Right ventricle myocardium inferior (tissue), 1 donor: ENCODE results near the gene EXD3. TPM values are rescaled to one million over a fixed set of nuclear protein-coding genes. Genes with fewer than 3 reads are reported as not detected.
A peak's percentile ranks its signal among the peaks of the same experiment; 100 is the strongest.
"Not testable (repeated sequence)": the region's sequence is repeated elsewhere in the genome, so short reads cannot be mapped to it uniquely, and the experiment has no call there.

Experiments
- ATAC-seq: fragments of 200-7000 bp; cut with Tn5 transposase; one replicate; pipeline ENCODE4 v1.9.1; 2020; ENCODE audit warnings: mild to moderate bottlenecking, moderate library complexity
- DNase-seq: peaks from one replicate; pipeline ENCODE4 v3.0.0; 2021; ENCODE audit errors: missing footprints
- intact Hi-C: fragments of 100-400 bp; cut with DNase I; formaldehyde crosslinking; loops from one replicate; pipeline ENCODE4 v1.11.0; 2022
- long read RNA-seq: library from polyadenylated mRNA; unstranded; transcript quantifications from one replicate; pipeline ENCODE4 v2.0.0, GENCODE V29; 2021
- total RNA-seq: library from RNA; stranded (reverse); fragmentation: NEBNext Ultra II Directional; extraction: Animal tissue kit (Norgen Biotek cat#: 25700); gene quantifications from one replicate; pipeline ENCODE4 v1.2.1, GENCODE V29; 2021
- donor health status: DM: no; HTN: yes; CAD: no; lungs with severe emphysema.

EXD3 gene
- 6.8 TPM for total RNA-seq
- long read RNA-seq, partial matches to known transcripts: 4 of 10 reads
- long read RNA-seq, other reads (novel, unspliced or antisense): 2 of 10 reads

GRCh38 chr9:137422604-137423513 lies at the start of gene EXD3, which contains the start of gene NOXA1:
TSS of gene EXD3 (minus strand) at chr9:137423162. CDS start at chr9:137395357, 27,805 bp downstream.
TSS of gene NOXA1 (plus strand) at chr9:137423393. CDS start at chr9:137423530, 137 bp downstream.
- intact Hi-C loops: loop anchor here (2.0 to 10.0 kb wide), 2 partner anchors 102 to 124 kb away; no protein-coding TSS in a partner anchor
- DNase-seq: peak; percentile 97
- peak; percentile 96 for ATAC-seq

GRCh38 chr9:137470785-137471184 lies 47.8 kb upstream of the EXD3 start:
- ATAC-seq: no peak
- intact Hi-C loops: no loop called here
- DNase-seq: no peak

- DNase-seq (no peak), ATAC-seq (no peak)
- intact Hi-C loops: no loop called here
Measured at GRCh38 chr9:137467896-137468295, 44.9 kb upstream of the EXD3 start.

GRCh38 chr9:137467161-137467581 lies 44.2 kb upstream of the EXD3 start:
- no peak for ATAC-seq
- DNase-seq: peak; percentile 63
- intact Hi-C loops: no loop called here

GRCh38 chr9:137466389-137467085 lies 43.6 kb upstream of the EXD3 start:
- ATAC-seq, DNase-seq, intact Hi-C loops: not testable (repeated sequence)

- ATAC-seq (no peak), DNase-seq (no peak)
- intact Hi-C loops: no loop called here
Measured at GRCh38 chr9:137465720-137466388, 42.9 kb upstream of the EXD3 start.

- no peak for ATAC-seq
- no peak for DNase-seq
- intact Hi-C loops: no loop called here
Measured at GRCh38 chr9:137465000-137465719, 42.2 kb upstream of the EXD3 start.

GRCh38 chr9:137464291-137464999 lies 41.5 kb upstream of the EXD3 start:
- ATAC-seq (no peak), DNase-seq (no peak)
- intact Hi-C loops: no loop called here

- intact Hi-C loops: no loop called here
- DNase-seq (no peak), ATAC-seq (no peak)
Measured at GRCh38 chr9:137463931-137464290, 40.9 kb upstream of the EXD3 start.

GRCh38 chr9:137462986-137463930 lies 40.3 kb upstream of the EXD3 start:
- no peak for DNase-seq
- intact Hi-C loops: no loop called here
- ATAC-seq: no peak

GRCh38 chr9:137462396-137462985 lies 39.5 kb upstream of the EXD3 start:
- ATAC-seq (no peak), DNase-seq (no peak)
- intact Hi-C loops: no loop called here

GRCh38 chr9:137461663-137462395 lies 38.9 kb upstream of the EXD3 start:
- intact Hi-C loops: no loop called here
- DNase-seq: peak; percentile 83
- ATAC-seq: no peak

- DNase-seq (peak; percentile 28), ATAC-seq (no peak)
- intact Hi-C loops: no loop called here
Measured at GRCh38 chr9:137461316-137461662, 38.3 kb upstream of the EXD3 start.

- DNase-seq (peak; percentile 59), ATAC-seq (no peak)
- intact Hi-C loops: no loop called here
Measured at GRCh38 chr9:137460363-137461315, 37.7 kb upstream of the EXD3 start.
